Measurements from ENCODE around the gene MIPEP.
"Not testable (repeated sequence)": the region's sequence is repeated elsewhere in the genome, so short reads cannot be mapped to it uniquely, and the experiment has no call there.

Gene MIPEP

DNA sequence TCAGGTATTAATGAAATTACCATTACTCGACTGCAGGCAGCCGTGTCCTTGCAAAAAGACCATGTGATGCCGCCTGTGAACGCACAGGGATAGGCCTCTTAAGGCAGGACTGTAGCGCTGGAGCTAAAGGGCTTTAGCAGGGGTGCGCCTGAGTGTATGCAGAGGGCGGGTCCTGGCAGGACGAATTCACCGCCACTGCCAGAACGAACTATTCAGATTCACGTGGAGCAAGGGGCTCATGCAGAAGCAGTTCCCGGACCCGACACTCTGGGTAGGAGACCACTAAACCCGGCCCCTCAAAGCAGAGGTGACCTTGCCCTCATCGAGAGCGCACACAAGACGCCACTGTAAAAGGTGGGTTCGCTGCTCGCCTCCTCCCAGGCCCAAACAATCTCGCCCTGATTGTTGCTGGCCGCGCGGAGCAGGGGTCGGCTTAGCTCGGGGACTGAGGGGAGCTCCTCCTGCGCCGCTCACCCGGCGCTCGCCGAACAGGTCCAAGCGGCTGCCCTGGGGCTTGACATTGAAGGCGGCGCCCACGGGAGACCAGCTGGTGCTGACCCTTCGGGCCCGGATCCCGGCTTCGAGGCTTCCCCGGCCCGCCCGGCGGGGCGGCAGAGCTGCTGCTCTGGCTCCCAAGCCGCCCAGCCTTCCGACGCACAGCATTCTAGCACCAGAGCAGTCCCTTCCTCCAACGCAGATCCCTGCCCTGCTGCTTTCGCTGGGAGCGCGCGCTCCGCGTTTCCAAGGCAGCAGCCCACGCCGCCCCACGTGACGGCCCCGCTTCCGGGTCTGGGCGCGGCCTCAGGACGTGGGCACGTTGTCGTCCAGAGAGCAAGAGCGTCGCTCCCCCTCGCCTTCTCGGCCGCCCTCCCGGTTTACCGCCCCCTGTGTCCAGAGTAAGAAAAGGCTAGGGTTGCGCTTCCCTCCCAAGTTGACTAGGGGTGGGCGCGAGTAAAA, at the start of gene MIPEP:
MIPEP (minus strand) TSS at position 743 of the 957 bp plus-strand sequence; CDS start at position 663, 80 bp downstream.
- DNase-seq: peak; percentile 97

GRCh38 chr13:23934520-23934919, 45.3 kb upstream of the MIPEP start:
- DNase-seq: no peak

- DNase-seq: no peak
These were observed 39.8 kb upstream of the MIPEP start for GRCh38 chr13:23928985-23929384.

GRCh38 chr13:23923031-23923430, 33.8 kb upstream of the MIPEP start:
- DNase-seq: no peak

- no peak for DNase-seq
These were observed 33.1 kb upstream of the MIPEP start for GRCh38 chr13:23922005-23922932.

DNA sequence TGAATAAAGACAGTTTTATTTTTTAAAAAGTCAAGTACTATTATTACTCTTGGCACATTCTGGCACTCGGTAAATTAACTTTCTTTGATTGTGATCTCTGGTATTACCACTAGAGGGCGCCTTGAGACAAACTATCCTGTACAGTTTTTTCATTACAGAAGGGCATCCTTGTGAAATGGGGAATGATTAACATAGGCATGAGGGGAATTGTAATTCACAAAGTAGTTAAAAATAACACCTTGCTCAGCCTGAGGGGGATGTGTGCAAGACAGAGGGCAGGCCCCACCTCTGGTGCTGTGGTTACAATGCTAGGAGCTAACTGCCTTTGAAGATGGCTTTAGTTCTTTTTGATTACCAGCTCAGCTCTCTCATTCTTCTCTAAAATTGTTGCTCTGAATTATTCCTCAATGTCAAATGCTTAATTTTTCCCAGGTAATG, 32.3 kb upstream of the MIPEP start:
- peak; percentile 79 for DNase-seq

DNA sequence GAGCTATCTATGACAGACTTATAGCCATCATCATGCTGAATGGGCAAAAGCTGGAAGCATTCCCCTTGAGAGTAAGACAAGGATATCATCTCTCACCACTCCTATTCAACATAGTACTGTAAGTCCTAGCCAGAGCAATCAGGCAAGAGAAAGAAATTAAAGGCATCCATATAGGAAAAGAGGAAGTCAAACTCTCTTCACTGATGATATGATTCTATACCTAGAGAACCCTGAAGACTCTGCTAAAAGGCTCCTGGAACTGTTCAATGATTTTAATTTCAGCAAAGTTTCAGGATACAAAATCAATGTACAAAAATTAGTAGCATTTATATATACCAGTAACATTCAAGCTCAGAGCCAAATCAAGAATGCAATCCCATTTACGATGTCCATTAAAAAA, 29.8 kb upstream of the MIPEP start:
- no peak for DNase-seq

- DNase-seq: no peak
These were observed 29.0 kb upstream of the MIPEP start for GRCh38 chr13:23918208-23918607.

- no peak for DNase-seq
These were observed 26.1 kb upstream of the MIPEP start for GRCh38 chr13:23915308-23915707.

DNA sequence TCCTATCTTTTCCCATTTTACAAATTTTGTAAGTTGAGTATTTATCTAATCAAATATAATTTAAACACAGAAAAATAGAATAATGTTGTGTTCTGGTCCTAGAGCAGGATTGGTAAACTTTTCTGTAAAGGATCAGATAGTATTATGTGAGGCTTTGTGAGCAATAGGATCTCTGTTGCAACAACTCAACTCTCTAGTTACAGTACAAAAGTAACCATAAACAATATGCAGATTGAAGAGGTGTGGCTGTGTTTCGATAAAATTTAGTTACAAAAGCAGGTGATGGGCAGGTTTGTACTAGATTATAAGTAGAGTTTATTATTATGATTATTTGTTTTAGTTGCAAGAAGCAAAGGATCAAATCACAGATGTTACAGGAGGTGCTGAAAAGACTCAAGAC, 23.3 kb upstream of the MIPEP start:
- DNase-seq: no peak

GRCh38 chr13:23909606-23910005, 20.4 kb upstream of the MIPEP start:
- no peak for DNase-seq

GRCh38 chr13:23905766-23906165, 16.6 kb upstream of the MIPEP start:
- no peak for DNase-seq

GRCh38 chr13:23903906-23904280, 14.7 kb upstream of the MIPEP start:
- no peak for DNase-seq

- DNase-seq: no peak
These were observed 14.0 kb upstream of the MIPEP start for GRCh38 chr13:23902975-23903905.

- DNase-seq: no peak
These were observed 12.2 kb upstream of the MIPEP start for GRCh38 chr13:23901365-23901764.

DNA sequence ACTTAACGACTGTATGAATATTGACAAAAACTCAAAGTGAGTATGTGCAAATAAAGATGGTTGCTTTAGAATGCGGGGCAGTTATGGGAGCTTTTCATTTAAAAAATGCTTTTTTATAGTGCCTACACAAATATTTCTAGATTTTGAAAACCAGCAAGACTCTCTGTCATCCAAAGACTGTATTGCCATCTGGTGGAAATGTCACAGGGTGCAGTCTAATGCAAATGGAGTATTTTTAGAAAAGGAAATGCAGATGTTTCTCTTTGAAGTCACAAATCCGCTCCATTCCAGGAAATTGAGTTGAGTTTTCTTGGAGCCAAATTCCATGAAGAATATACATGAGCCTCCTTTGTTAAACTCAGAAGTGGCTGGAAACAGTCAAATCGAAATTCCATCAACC, 10.4 kb upstream of the MIPEP start:
- DNase-seq: peak; percentile 22

- no peak for DNase-seq
These were observed 8.9 kb upstream of the MIPEP start for GRCh38 chr13:23898101-23898500.

- DNase-seq: not testable (repeated sequence)
These were observed 8.3 kb upstream of the MIPEP start, which contains the start of gene C1QTNF9B for GRCh38 chr13:23897452-23897919. C1QTNF9B (minus strand) TSS chr13:23897502.

GRCh38 chr13:23894746-23895145, 5.5 kb upstream of the MIPEP start:
- DNase-seq: not testable (repeated sequence)

GRCh38 chr13:23893791-23894190, 4.6 kb upstream of the MIPEP start:
- DNase-seq: not testable (repeated sequence)

DNA sequence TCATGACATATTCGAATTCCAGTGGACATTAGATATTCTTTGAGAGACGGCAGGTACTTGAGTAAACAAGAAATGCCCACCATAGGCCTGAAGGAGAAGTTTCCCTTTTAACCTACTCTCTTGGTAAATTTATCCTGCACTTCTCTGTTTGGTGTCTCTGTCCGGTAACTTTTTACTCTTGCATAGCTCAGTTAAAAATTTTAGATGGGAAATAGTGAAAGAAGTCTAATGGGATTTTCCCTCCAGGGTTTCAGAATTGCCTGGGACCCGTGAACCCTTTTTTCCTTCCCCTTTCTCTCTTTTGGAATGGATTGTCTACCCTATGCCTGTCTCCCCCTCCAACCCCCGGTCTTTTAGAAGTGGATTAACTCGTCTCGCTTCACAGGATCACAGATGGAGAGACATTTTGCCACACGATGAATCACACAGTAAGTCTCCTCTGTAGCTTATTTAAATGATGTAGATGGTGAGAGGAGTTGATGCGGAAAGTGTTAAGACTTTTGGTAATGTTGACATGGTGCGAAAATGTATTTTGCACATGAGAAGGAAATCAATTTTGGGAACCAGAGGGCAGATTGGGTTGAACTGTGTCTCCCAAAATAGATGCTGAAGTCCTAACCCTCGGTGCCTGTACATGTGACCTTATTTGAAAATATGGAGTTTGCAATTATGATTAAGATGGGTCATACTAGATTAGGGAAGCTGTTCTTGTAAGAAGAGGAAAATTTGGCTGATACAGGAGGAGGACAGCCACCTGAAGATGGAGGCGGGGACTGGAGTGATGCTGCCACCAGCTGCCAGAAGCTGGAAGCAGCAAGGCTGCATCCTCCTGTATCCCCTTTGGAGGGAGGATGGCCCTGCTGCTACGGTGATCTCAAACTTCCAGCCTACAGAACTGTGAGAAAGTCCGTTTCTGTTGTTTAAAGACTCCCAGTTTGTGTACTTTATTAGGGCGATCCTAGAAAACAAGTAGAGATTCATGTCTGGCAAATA, 711 bp upstream of the MIPEP start:
- no peak for DNase-seq

All from midbrain (tissue), 1 donor.